Endothelial cell of umbilical vein (primary cell): ENCODE data around the gene SNED1. TPM values are rescaled to one million over a fixed set of nuclear protein-coding genes. Genes with fewer than 3 reads are reported as not detected.

Experiments used
- BruUV-seq: library from RNA; stranded (reverse); fragments of 400-500 nt; replicated peaks from 2 replicates; lab custom pipeline; 2021; lab: Mats Ljungman, UMichigan
- CTCF ChIA-PET: fragments of 300-600, 350-600 bp; sonication (Branson Sonifier 250); formaldehyde crosslinking; loops from one replicate; lab custom pipeline; 2021; ENCODE audit warnings: antibody characterized with exemption, inconsistent platforms; lab: Charles Lee
- POLR2A ChIA-PET: fragments of 300-600, 350-600 bp; sonication (Branson Sonifier 250); formaldehyde crosslinking; loops from one replicate; lab custom pipeline; 2021; ENCODE audit warnings: antibody characterized with exemption, inconsistent platforms; lab: Charles Lee
- DNase-seq: peaks from one replicate; pipeline ENCODE4 v3.0.0-alpha.2; 2011; ENCODE audit warnings: low read depth, low spot score
- FAIRE-seq: peaks from 2 replicates; lab custom pipeline; 2011; peaks lifted over from hg19 to GRCh38; lab: Jason Lieb, UNC
- H2AFZ ChIP-seq: 2 replicates; pipeline ENCODE4 v1.6.0; 2012; ENCODE audit warnings: low read depth, low read length, control low read depth, inconsistent platforms
- H3K27ac ChIP-seq: 2 replicates; pipeline ENCODE4 v1.5.1; 2011; ENCODE audit warnings: low read depth, mild to moderate bottlenecking, control low read depth, low read length, moderate library complexity; ENCODE audit not compliant: insufficient read depth
- H3K27me3 ChIP-seq, 2 experiments: 2 replicates each; pipeline versions ENCODE4 v1.6.0 to v1.6.1; 2011; ENCODE audit warnings: low read length in 2 of 2, mixed read lengths in 1 of 2; ENCODE audit not compliant: control insufficient read depth in 2 of 2, insufficient read depth in 2 of 2
- H3K36me3 ChIP-seq, 2 experiments: 2 replicates in 1 of 2; 3 replicates in 1 of 2; pipeline ENCODE4 v1.5.1; 2011; ENCODE audit warnings: low read length in 2 of 2, mild to moderate bottlenecking in 1 of 2, moderate library complexity in 1 of 2; ENCODE audit not compliant: control insufficient read depth in 2 of 2, insufficient read depth in 2 of 2; ENCODE audit errors: extremely low read depth in 1 of 2
- H3K4me1 ChIP-seq: 3 replicates; pipeline ENCODE4 v1.5.1; 2011; ENCODE audit warnings: mild to moderate bottlenecking, low read length; ENCODE audit not compliant: control insufficient read depth, insufficient read depth; ENCODE audit errors: extremely low read depth
- H3K4me2 ChIP-seq: 2 replicates; pipeline ENCODE4 v1.6.1; 2011; ENCODE audit warnings: low read length, control low read depth, mixed read lengths; ENCODE audit not compliant: insufficient read depth
- H3K4me3 ChIP-seq, 3 experiments: fragments of 200-600 bp in 1 of 3; sonication (generic), shearing (Covaris generic) in 1 of 3; replicated peaks in 1 of 3; 2 replicates each; pipeline ENCODE4 v1.5.1; 2011 to 2016; ENCODE audit warnings: control low read depth in 3 of 3, low read length in 3 of 3, mild to moderate bottlenecking in 2 of 3, inconsistent platforms in 1 of 3, low read depth in 1 of 3, moderate library complexity in 1 of 3; ENCODE audit not compliant: insufficient read depth in 1 of 3
- H3K79me2 ChIP-seq: 2 replicates; pipeline ENCODE4 v1.6.0; 2012; ENCODE audit warnings: low read length, inconsistent platforms; ENCODE audit not compliant: control insufficient read depth, insufficient read depth
- H3K9ac ChIP-seq: replicated peaks from 2 replicates; pipeline ENCODE3; 2011; ENCODE audit warnings: low read length, control low read depth; ENCODE audit not compliant: insufficient read depth; ENCODE audit errors: extremely low read depth
- H3K9me1 ChIP-seq: replicated peaks from 3 replicates; pipeline ENCODE4 v1.6.0; 2011; ENCODE audit warnings: mild to moderate bottlenecking, low read length; ENCODE audit not compliant: control insufficient read depth, insufficient read depth; ENCODE audit errors: extremely low read depth
- H3K9me3 ChIP-seq: replicated peaks from 2 replicates; pipeline ENCODE4 v1.5.1; 2012; ENCODE audit warnings: low read length, inconsistent platforms; ENCODE audit not compliant: control insufficient read depth, insufficient read depth
- H4K20me1 ChIP-seq: replicated peaks from 2 replicates; pipeline ENCODE3; 2011; ENCODE audit warnings: mild to moderate bottlenecking, low read length; ENCODE audit not compliant: control insufficient read depth, insufficient read depth; ENCODE audit errors: extremely low read depth
- EZH2 ChIP-seq: IDR thresholded peaks from 2 replicates; pipeline ENCODE4 v1.6.1; 2012; ENCODE audit warnings: borderline replicate concordance, low read depth, mild to moderate bottlenecking, moderate library complexity, low read length, inconsistent platforms; ENCODE audit not compliant: severe bottlenecking
- FOS ChIP-seq: IDR thresholded peaks from 2 replicates; pipeline ENCODE4 v1.6.1; 2011; ENCODE audit warnings: mild to moderate bottlenecking, low read length, moderate library complexity, borderline replicate concordance; ENCODE audit not compliant: insufficient read depth
- GATA2 ChIP-seq: IDR thresholded peaks from 2 replicates; pipeline ENCODE4 v1.7.0; 2011; ENCODE audit warnings: low read depth, mild to moderate bottlenecking, moderate library complexity, mixed read lengths, low read length; ENCODE audit not compliant: insufficient read length, insufficient read depth
- JUN ChIP-seq: IDR thresholded peaks from 2 replicates; pipeline ENCODE4 v1.6.1; 2011; ENCODE audit warnings: borderline replicate concordance, low read depth; ENCODE audit not compliant: insufficient read length, insufficient read depth
- MYC ChIP-seq: IDR thresholded peaks from one replicate; pipeline ENCODE4 v1.6.1; 2011; ENCODE audit warnings: mild to moderate bottlenecking, low read depth, low read length
- POLR2A ChIP-seq: IDR thresholded peaks from 2 replicates; pipeline ENCODE4 v1.6.1; 2012; ENCODE audit warnings: low read depth, mild to moderate bottlenecking, control low read depth, low read length
- POLR2AphosphoS5 ChIP-seq: IDR thresholded peaks from 2 replicates; pipeline ENCODE4 v1.6.1; 2012; ENCODE audit warnings: low read depth, mild to moderate bottlenecking, control low read depth, low read length, moderate library complexity; ENCODE audit not compliant: insufficient read depth
- dilution Hi-C: fragments of 300-500 bp; cut with MboI; formaldehyde crosslinking; loops from one replicate; pipeline ENCODE4 v1.15.0; 2019; ENCODE audit warnings: low sequenced_read_pairs; ENCODE audit not compliant: extremely low pct_ligation_motif_present
- intact Hi-C: fragments of 100-400 bp; cut with micrococcal nuclease; formaldehyde crosslinking; loops from one replicate; pipeline ENCODE4 v1.10.0; 2022
- polyA plus RNA-seq, 4 experiments: library from polyadenylated mRNA; depleted of rRNA in 3 of 4; stranded (reverse) in 3 of 4; unstranded in 1 of 4; fragments of >200 nt; gene quantifications; 2 replicates each; pipeline versions ENCODE4 v1.2.1 to v1.2.3, GENCODE V29; 2011 to 2012; ENCODE audit warnings: missing spikeins in 1 of 4
- total RNA-seq: library from RNA; stranded (reverse); gene quantifications from 2 replicates; pipeline ENCODE4 v1.2.3, GENCODE V29; 2021
- TF ChIP-seq, protein P1 (sequence below): IDR thresholded peaks from 2 replicates; pipeline ENCODE4 v1.6.1; 2011; ENCODE audit not compliant: insufficient read depth, insufficient read length
- TF ChIP-seq, protein P2 (sequence below), 2 donors: IDR thresholded peaks; 1 replicate in 1 of 2; 2 replicates in 1 of 2; pipeline ENCODE4 v1.5.1; 2011; ENCODE audit warnings: low read length in 2 of 2, mild to moderate bottlenecking in 2 of 2, moderate library complexity in 2 of 2, control low read depth in 1 of 2, inconsistent platforms in 1 of 2, low read depth in 1 of 2; ENCODE audit not compliant: insufficient read depth in 1 of 2; ENCODE audit errors: extremely low read depth in 1 of 2

The SNED1 gene
- total and polyA plus RNA-seq, 2 donors (not counting 3 experiments of a cell fraction or from before 2014, with no cell fraction given) = 14.1 to 17.2 TPM

DNA sequence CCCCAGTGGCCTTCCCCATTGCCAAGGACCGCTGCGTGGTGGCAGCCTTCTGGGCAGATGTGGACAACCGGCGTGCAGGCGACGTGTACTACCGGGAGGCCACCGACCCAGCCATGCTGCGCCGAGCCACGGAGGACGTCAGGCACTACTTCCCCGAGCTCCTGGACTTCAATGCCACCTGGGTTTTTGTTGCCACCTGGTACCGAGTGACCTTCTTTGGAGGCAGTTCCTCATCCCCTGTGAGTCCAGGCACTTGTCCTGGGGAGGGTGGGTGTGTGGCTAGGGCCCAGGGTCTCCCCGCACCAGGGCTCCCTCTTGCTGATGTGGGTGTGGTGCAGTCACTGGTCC, 31.9 kb downstream of the SNED1 start:
- H3K9me1 ChIP-seq = no peaks in the 10 kb centered on the region
- DNase-seq = no peak
- dilution Hi-C loops = no loop called here
- H3K9me3 ChIP-seq = no peaks in the 10 kb centered on the region
- H3K79me2 ChIP-seq = no peaks in the 10 kb centered on the region
- H4K20me1 ChIP-seq = no peaks in the 10 kb centered on the region
- no peak overlapping the region for H3K9ac ChIP-seq
- peaks cover 0 to 2% of the 10 kb centered on the region in 2 experiments for H3K36me3 ChIP-seq
- H3K4me1 ChIP-seq = no peaks in the 10 kb centered on the region
- FAIRE-seq = no peak
- no peak overlapping the region for H3K4me2 ChIP-seq
- CTCF ChIA-PET = interaction anchor here (1.1 kb wide), 1 partner anchor 47 kb away, joined by 3 read pairs; no protein-coding TSS in a partner anchor
- H2AFZ ChIP-seq = no peak overlapping the region
- intact Hi-C loops = no loop called here
- POLR2A ChIA-PET = no interaction called here
- TF ChIP-seq FOS (no peak), MYC (no peak), JUN (no peak), POLR2A (no peak), EZH2 (no peak), GATA2 (no peak), POLR2AphosphoS5 (no peak)
- TF ChIP-seq, protein P1, sequence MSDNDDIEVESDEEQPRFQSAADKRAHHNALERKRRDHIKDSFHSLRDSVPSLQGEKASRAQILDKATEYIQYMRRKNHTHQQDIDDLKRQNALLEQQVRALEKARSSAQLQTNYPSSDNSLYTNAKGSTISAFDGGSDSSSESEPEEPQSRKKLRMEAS = no peak
- TF ChIP-seq, protein P2, sequence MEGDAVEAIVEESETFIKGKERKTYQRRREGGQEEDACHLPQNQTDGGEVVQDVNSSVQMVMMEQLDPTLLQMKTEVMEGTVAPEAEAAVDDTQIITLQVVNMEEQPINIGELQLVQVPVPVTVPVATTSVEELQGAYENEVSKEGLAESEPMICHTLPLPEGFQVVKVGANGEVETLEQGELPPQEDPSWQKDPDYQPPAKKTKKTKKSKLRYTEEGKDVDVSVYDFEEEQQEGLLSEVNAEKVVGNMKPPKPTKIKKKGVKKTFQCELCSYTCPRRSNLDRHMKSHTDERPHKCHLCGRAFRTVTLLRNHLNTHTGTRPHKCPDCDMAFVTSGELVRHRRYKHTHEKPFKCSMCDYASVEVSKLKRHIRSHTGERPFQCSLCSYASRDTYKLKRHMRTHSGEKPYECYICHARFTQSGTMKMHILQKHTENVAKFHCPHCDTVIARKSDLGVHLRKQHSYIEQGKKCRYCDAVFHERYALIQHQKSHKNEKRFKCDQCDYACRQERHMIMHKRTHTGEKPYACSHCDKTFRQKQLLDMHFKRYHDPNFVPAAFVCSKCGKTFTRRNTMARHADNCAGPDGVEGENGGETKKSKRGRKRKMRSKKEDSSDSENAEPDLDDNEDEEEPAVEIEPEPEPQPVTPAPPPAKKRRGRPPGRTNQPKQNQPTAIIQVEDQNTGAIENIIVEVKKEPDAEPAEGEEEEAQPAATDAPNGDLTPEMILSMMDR (IDR thresholded peaks at IDR 0.05; ENCODE audit: extremely low read depth in 1 of 2, insufficient read depth in 1 of 2, low read depth in 1 of 2, low read length in 2 of 2) = no peak
- H3K4me3 ChIP-seq = no peak overlapping the region
- no peak overlapping the region for H3K27ac ChIP-seq
- no TSS peak for BruUV-seq
- no peaks in the 10 kb centered on the region for H3K27me3 ChIP-seq
